Liver (tissue), 9 donors: Measurements from ENCODE around the gene ZNF780A. TPM values are rescaled to one million over a fixed set of nuclear protein-coding genes. Genes with fewer than 3 reads are reported as not detected.

Experiments used
- DNase-seq: peaks from one replicate; pipeline ENCODE4 v3.0.0-alpha.2; 2017; ENCODE audit warnings: low spot score
- H3K27ac ChIP-seq, 2 donors: one replicate each; pipeline ENCODE4 v1.7.0; 2013; ENCODE audit warnings: inconsistent platforms in 2 of 2, low read length in 2 of 2, control low read depth in 1 of 2, low read depth in 1 of 2, mild to moderate bottlenecking in 1 of 2
- H3K27me3 ChIP-seq, 4 donors: one replicate each; pipeline versions ENCODE4 v1.6.1 to v1.7.0; 2013; ENCODE audit warnings: low read length in 3 of 4, inconsistent platforms in 1 of 4, mild to moderate bottlenecking in 1 of 4, moderate library complexity in 1 of 4; ENCODE audit not compliant: control insufficient read depth in 4 of 4, insufficient read depth in 4 of 4
- H3K36me3 ChIP-seq, 4 donors: one replicate each; pipeline versions ENCODE4 v1.6.1 to v1.7.0; 2013; ENCODE audit warnings: low read length in 3 of 4, mild to moderate bottlenecking in 3 of 4, low read depth in 1 of 4, moderate library complexity in 1 of 4; ENCODE audit not compliant: control insufficient read depth in 4 of 4, insufficient read depth in 3 of 4
- H3K4me1 ChIP-seq, 4 donors: one replicate each; pipeline versions ENCODE4 v1.6.1 to v1.7.0; 2013; ENCODE audit warnings: low read length in 3 of 4, mild to moderate bottlenecking in 3 of 4, moderate library complexity in 1 of 4; ENCODE audit not compliant: control insufficient read depth in 4 of 4, insufficient read depth in 4 of 4
- H3K4me3 ChIP-seq, 3 donors: one replicate each; pipeline versions ENCODE4 v1.6.1 to v1.7.0; 2013; ENCODE audit warnings: low read length in 3 of 3, control low read depth in 1 of 3, low read depth in 1 of 3, mild to moderate bottlenecking in 1 of 3
- H3K9ac ChIP-seq, 2 donors: one replicate each; pipeline ENCODE4 v1.7.0; 2013; ENCODE audit warnings: low read length in 2 of 2, mild to moderate bottlenecking in 2 of 2, moderate library complexity in 2 of 2, control low read depth in 1 of 2, low read depth in 1 of 2
- H3K9me3 ChIP-seq, 4 donors: one replicate each; pipeline versions ENCODE4 v1.6.1 to v1.7.0; 2013; ENCODE audit warnings: low read length in 3 of 4; ENCODE audit not compliant: control insufficient read depth in 4 of 4
- CTCF ChIP-seq: fragments of 150-350 bp; IDR thresholded peaks from 2 replicates; pipeline ENCODE4 v1.5.1; 2017; ENCODE audit warnings: improper control_type of control experiment, low read depth, low read length; ENCODE audit not compliant: missing input control
- EGR1 ChIP-seq, 2 donors: IDR thresholded peaks; 2 replicates each; pipeline ENCODE4 v1.6.1; 2016 to 2018; ENCODE audit warnings: antibody characterized with exemption in 2 of 2, low read depth in 2 of 2
- FOXA1 ChIP-seq: IDR thresholded peaks from 2 replicates; pipeline ENCODE4 v1.6.1; 2016; ENCODE audit warnings: antibody characterized with exemption
- FOXA2 ChIP-seq: IDR thresholded peaks from 2 replicates; pipeline ENCODE4 v1.6.1; 2016; ENCODE audit warnings: antibody characterized with exemption
- GABPA ChIP-seq, 2 donors: IDR thresholded peaks in 1 of 2; conservative IDR thresholded peaks in 1 of 2; 2 replicates each; pipeline ENCODE4 v1.6.1; 2016; ENCODE audit warnings: antibody characterized with exemption in 2 of 2, mild to moderate bottlenecking in 1 of 2, moderate library complexity in 1 of 2
- HNF4A ChIP-seq, 2 donors: conservative IDR thresholded peaks; 2 replicates each; pipeline ENCODE4 v1.6.1; 2016; ENCODE audit warnings: antibody characterized with exemption in 2 of 2, mild to moderate bottlenecking in 2 of 2
- HNF4G ChIP-seq: IDR thresholded peaks from 2 replicates; pipeline ENCODE4 v1.6.1; 2016; ENCODE audit warnings: antibody characterized with exemption
- JUND ChIP-seq, 2 donors: IDR thresholded peaks; 2 replicates each; pipeline ENCODE4 v1.6.1; 2016; ENCODE audit warnings: antibody characterized with exemption in 2 of 2
- NR2F2 ChIP-seq: IDR thresholded peaks from 2 replicates; pipeline ENCODE4 v1.6.1; 2016; ENCODE audit warnings: antibody characterized with exemption
- RAD21 ChIP-seq, 2 donors: IDR thresholded peaks; 2 replicates each; pipeline ENCODE4 v1.6.1; 2016; ENCODE audit warnings: antibody characterized with exemption in 2 of 2, mild to moderate bottlenecking in 2 of 2
- REST ChIP-seq: IDR thresholded peaks from 2 replicates; pipeline ENCODE4 v1.6.1; 2016; ENCODE audit warnings: antibody characterized with exemption, mild to moderate bottlenecking
- RXRA ChIP-seq, 2 donors: IDR thresholded peaks; 2 replicates each; pipeline ENCODE4 v1.6.1; 2017 to 2018; ENCODE audit warnings: antibody characterized with exemption in 2 of 2, mild to moderate bottlenecking in 1 of 2
- SP1 ChIP-seq: IDR thresholded peaks from 2 replicates; pipeline ENCODE4 v1.6.1; 2018; ENCODE audit warnings: antibody characterized with exemption, mild to moderate bottlenecking
- TAF1 ChIP-seq: conservative IDR thresholded peaks from 2 replicates; pipeline ENCODE4 v1.6.1; 2016; ENCODE audit warnings: antibody characterized with exemption, mild to moderate bottlenecking
- YY1 ChIP-seq: IDR thresholded peaks from 2 replicates; pipeline ENCODE4 v1.6.1; 2016; ENCODE audit warnings: antibody characterized with exemption, mild to moderate bottlenecking
- ZBTB33 ChIP-seq: IDR thresholded peaks from 2 replicates; pipeline ENCODE4 v1.6.1; 2016; ENCODE audit warnings: antibody characterized with exemption
- WGBS: extraction: QIAGEN DNeasy Blood & Tissue Kit; methylation state at CpG from one replicate; pipeline ENCODE4 v1.1.7; 2013; 5-methylcytosine and 5-hydroxymethylcytosine counted together
- polyA plus RNA-seq, 2 donors: library from polyadenylated mRNA; stranded (reverse) in 1 of 2; unstranded in 1 of 2; fragments of 200-250 nt in 1 of 2; fragments of >200 nt in 1 of 2; fragmentation: Nextera tagmentation in 1 of 2; extraction: Ambion mirVana in 1 of 2; gene quantifications; one replicate each; pipeline versions ENCODE4 v1.2.1 to v1.2.3, GENCODE V29; 2013 to 2015
- total RNA-seq, 2 donors: library from RNA; depleted of rRNA; stranded (reverse); fragments of >200 nt; gene quantifications; one replicate each; pipeline ENCODE4 v1.2.3, GENCODE V29; 2014
- TF ChIP-seq, protein P1 (sequence below): IDR thresholded peaks from 2 replicates; pipeline ENCODE4 v1.6.1; 2016; ENCODE audit warnings: antibody characterized with exemption
- TF ChIP-seq, protein P2 (sequence below): IDR thresholded peaks from 2 replicates; pipeline ENCODE4 v1.6.1; 2016; ENCODE audit warnings: antibody characterized with exemption
- donor health status: healthy.
- donor health status: healthy.
- donor health status: healthy.
- donor health status: healthy.
- donor health status: healthy.

The ZNF780A gene
- total and polyA plus RNA-seq, 4 donors = 10.9 to 18.7 (median 14.0) TPM

- Histone ChIP-seq H3K4me1 (no peaks in the 10 kb centered on the region), H3K27me3 (no peaks in the 10 kb centered on the region), H3K9ac (no peak overlapping the region), H3K27ac (no peak overlapping the region), H3K9me3 (peaks cover 18 to 47% (median 37%) of the 10 kb centered on the region in 4 donors), H3K4me3 (peak overlapping the region in 1 of 3 donors; percentile 38), H3K36me3 (peaks cover 21 to 90% (median 78%) of the 10 kb centered on the region in 4 donors)
- no peak for TF ChIP-seq HNF4G
- TF ChIP-seq, protein P1, sequence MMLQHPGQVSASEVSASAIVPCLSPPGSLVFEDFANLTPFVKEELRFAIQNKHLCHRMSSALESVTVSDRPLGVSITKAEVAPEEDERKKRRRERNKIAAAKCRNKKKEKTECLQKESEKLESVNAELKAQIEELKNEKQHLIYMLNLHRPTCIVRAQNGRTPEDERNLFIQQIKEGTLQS = no peak
- TF ChIP-seq CTCF = no peak
- no peak for TF ChIP-seq YY1
- TF ChIP-seq FOXA2 = no peak
- no peak for TF ChIP-seq GABPA (IDR thresholded peaks at IDR 0.05 in 1 of 2, conservative IDR thresholded peaks at IDR 0.05 in 1 of 2)
- TF ChIP-seq NR2F2 = no peak
- no peak for TF ChIP-seq HNF4A (conservative IDR thresholded peaks at IDR 0.05)
- TF ChIP-seq FOXA1 = no peak
- no peak for TF ChIP-seq JUND (IDR thresholded peaks at IDR 0.05)
- no peak for TF ChIP-seq REST
- TF ChIP-seq EGR1 (IDR thresholded peaks at IDR 0.05; ENCODE audit: low read depth in 2 of 2) = no peak
- no peak for TF ChIP-seq SP1
- TF ChIP-seq RXRA (IDR thresholded peaks at IDR 0.05) = no peak
- TF ChIP-seq TAF1 = no peak
- TF ChIP-seq ZBTB33 = no peak
- no peak for TF ChIP-seq RAD21 (IDR thresholded peaks at IDR 0.05)
- TF ChIP-seq, protein P2, sequence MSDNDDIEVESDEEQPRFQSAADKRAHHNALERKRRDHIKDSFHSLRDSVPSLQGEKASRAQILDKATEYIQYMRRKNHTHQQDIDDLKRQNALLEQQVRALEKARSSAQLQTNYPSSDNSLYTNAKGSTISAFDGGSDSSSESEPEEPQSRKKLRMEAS = no peak
- WGBS = 86% methylated on average over 1 of the region's 1 CpG
- DNase-seq = no peak
Observed at GRCh38 chr19:40078377-40078776, 12.4 kb downstream of the ZNF780A start.
